ENCODE results near the gene CPXM2. TPM values are rescaled to one million over a fixed set of nuclear protein-coding genes. Genes with fewer than 3 reads are reported as not detected.

Gene CPXM2
- total RNA-seq, 3 donors from 2014 or later = 3.1 to 56.1 (median 7.7) TPM

- no peaks in the 10 kb centered on the region for H3K4me1 ChIP-seq (ENCODE audit: low read depth)
- no peaks in the 10 kb centered on the region for H3K9me3 ChIP-seq
- intact Hi-C loops (cut with DNase I, micrococcal nuclease) = no loop called here
- no peak for DNase-seq
- no peak for TF ChIP-seq CTCF (IDR thresholded peaks at IDR 0.05)
- ATAC-seq = no peak
- no peaks in the 10 kb centered on the region for H3K36me3 ChIP-seq (ENCODE audit: low read depth)
- H3K4me3 ChIP-seq = no peak overlapping the region
These were observed 13.3 kb upstream of the CPXM2 start for GRCh38 chr10:123904834-123905409.

- no peaks in the 10 kb centered on the region for H3K9me3 ChIP-seq
- intact Hi-C loops (cut with DNase I, micrococcal nuclease) = no loop called here
- no peak overlapping the region for H3K4me3 ChIP-seq
- TF ChIP-seq CTCF (IDR thresholded peaks at IDR 0.05) = no peak
- no peaks in the 10 kb centered on the region for H3K36me3 ChIP-seq (ENCODE audit: low read depth)
- no peak for DNase-seq
- no peak for ATAC-seq
- H3K4me1 ChIP-seq (ENCODE audit: low read depth) = no peaks in the 10 kb centered on the region
These were observed 12.0 kb upstream of the CPXM2 start for GRCh38 chr10:123903621-123904020.

GRCh38 chr10:123901621-123902020 is 10.0 kb upstream of the CPXM2 start:
- DNase-seq = no peak
- H3K9me3 ChIP-seq = no peaks in the 10 kb centered on the region
- intact Hi-C loops (cut with DNase I, micrococcal nuclease) = no loop called here

GRCh38 chr10:123897146-123897545 is 5.5 kb upstream of the CPXM2 start:
- intact Hi-C loops (cut with DNase I, micrococcal nuclease) = no loop called here
- ATAC-seq = no peak
- no peak for TF ChIP-seq CTCF (IDR thresholded peaks at IDR 0.05)
- DNase-seq = no peak
- H3K4me1 ChIP-seq (ENCODE audit: low read depth) = no peaks in the 10 kb centered on the region
- no peaks in the 10 kb centered on the region for H3K9me3 ChIP-seq
- no peak overlapping the region for H3K4me3 ChIP-seq
- no peaks in the 10 kb centered on the region for H3K36me3 ChIP-seq (ENCODE audit: low read depth)

More at GRCh38 chr10:123901621-123902020, 10.0 kb upstream of the CPXM2 start:
- TF ChIP-seq CTCF (IDR thresholded peaks at IDR 0.05) = no peak
- no peaks in the 10 kb centered on the region for H3K4me1 ChIP-seq (ENCODE audit: low read depth)
- H3K4me3 ChIP-seq = no peak overlapping the region
- no peak for ATAC-seq
- no peaks in the 10 kb centered on the region for H3K36me3 ChIP-seq (ENCODE audit: low read depth)

- TF ChIP-seq CTCF (IDR thresholded peaks at IDR 0.05) = no peak
- DNase-seq (no peak), ATAC-seq (peak; percentile 37)
- H3K36me3 ChIP-seq (ENCODE audit: low read depth) = no peaks in the 10 kb centered on the region
- intact Hi-C loops (cut with DNase I, micrococcal nuclease) = no loop called here
- no peaks in the 10 kb centered on the region for H3K4me1 ChIP-seq (ENCODE audit: low read depth)
- no peaks in the 10 kb centered on the region for H3K9me3 ChIP-seq
- H3K4me3 ChIP-seq = no peak overlapping the region
These were observed 4.8 kb upstream of the CPXM2 start for GRCh38 chr10:123896246-123896927.

Data from mucosa of descending colon (tissue), 3 donors.